NCI-H2227 (cell line): ENCODE data around the gene GLYATL1.

Experiments used
- DNase-seq: peaks from one replicate; lab custom pipeline; 2025; ENCODE audit not compliant: unreplicated experiment; lab: John Stamatoyannopoulos, UW

GLYATL1 gene

DNA sequence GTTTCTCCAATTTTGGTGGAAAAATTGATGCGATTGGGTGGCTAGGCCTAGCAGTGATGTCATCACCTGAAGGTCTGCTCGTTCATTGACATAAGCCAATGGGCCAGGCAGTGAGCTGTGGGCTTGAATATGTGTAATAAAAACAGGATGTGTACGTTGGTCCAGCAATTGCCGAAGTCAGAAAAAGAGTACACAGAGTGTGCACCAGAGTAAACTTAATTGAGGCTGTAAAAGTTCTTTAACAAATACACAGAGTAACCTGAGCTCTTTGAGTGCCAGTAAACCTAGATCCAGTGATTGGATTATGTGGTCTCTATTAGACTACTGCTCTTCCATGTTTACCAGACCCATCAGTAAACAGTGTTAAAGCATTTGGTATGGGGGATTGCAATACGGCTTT, 13.0 kb upstream of the GLYATL1 start:
- DNase-seq = no peak

DNA sequence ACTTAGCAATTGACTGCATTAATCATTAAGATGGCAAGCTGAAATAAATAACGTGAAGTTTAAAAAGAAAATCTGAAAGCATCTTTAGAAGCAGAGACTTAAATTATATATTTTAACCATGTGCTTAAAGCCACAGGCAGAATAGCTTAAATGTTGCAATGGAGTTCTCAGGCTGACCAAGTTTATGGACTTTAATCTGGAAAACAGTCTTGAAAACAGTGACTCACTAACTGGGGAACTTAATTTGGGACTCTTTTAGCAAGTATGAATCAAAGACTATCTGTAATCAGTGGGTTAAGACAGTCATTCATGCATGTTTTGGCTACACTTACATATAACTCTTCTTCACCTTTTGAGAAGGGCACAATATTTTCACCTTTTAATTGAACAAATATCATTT, 12.6 kb upstream of the GLYATL1 start:
- DNase-seq = no peak

DNA sequence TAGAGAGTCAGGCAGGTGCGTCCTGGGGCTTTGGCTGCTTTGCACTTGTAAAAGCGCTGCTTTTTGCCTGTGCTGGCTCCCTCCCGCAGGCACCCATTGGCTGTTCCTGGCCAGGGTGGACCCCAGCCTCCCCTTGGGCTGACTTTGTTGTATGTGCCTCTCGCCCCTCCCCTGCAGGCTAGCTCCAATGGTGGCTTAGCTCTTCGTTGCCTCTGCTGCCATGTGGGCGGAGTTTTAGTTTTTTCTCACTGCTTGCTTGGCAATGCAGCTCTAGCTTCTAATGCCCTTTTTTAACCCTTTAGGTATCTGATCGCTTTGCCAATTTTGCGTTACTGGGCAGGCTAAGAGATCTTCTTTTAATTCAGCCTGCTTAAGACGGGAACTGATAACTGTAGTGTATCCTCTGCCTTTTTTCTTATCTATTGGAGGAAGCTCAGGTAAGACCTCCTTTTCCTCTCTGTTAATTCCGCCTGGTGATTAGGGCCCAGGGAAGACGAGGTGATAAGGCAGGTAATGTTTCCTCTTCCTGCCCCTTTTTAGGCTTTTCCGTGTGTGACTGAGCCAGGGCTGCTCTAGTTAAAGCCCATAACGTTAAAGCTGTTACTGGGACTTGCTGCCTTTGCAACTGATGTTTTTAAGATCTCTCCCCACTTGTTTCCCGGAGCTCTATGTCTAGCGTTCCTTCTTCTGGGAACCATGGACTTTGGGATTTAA, 11.7 kb upstream of the GLYATL1 start:
- peak; percentile 91 for DNase-seq

DNA sequence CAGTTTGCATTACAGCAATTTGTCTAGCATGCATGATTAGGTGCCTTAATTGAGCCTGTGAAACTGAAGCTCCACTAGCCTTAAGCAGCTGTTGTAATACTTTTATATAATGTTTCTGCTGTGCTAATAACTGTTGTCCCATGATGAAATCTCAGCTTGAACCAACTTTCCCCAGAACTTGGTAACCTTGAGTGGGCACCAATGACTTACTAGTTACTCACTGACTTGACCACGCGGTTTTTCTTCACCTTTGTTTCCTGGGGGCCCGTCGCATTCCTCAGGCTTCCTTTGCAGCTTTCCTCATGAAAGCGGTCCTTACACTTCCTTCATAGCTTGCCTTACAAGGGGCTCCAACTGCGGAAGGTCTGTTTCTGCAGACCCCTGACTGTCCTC, 11.2 kb upstream of the GLYATL1 start:
- DNase-seq = no peak

DNA sequence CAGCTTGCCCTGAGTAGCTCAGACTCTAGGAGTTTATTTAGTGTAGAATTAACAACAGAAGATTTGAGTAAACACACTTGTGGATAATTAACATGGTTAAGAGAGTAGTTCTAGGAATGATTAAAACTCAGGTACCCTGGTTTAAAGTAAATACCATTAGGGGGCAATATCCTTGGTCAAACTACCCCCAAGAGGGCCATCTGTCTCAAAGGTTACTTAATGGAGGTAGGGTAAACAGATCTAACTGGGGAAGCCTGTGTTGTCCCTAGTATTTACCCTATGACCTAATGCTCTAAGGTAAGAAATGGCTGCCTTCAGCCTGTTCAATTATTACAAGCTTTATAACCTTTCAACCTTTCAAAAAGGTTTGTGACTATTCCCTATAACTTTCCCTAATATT, 10.6 kb upstream of the GLYATL1 start:
- DNase-seq = no peak

DNA sequence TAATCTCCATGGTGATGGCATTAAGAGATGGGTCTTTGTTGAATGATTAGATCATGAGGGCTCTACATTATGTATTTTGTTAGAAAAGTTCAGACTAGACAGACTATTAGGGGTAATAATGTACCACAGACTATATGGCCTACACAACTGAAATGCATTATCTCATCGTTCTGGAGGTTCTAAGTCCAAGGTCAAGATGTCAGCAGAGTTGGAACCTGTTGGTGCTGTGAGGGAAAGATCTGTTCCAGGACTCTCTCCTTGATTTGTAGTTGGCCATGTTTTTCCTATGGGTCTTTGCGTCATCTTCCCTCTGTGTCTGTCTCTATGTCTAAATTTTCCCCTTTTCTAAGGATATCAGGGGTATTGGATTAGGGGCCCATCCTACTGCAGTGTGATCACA, 8.4 kb upstream of the GLYATL1 start:
- no peak for DNase-seq

DNA sequence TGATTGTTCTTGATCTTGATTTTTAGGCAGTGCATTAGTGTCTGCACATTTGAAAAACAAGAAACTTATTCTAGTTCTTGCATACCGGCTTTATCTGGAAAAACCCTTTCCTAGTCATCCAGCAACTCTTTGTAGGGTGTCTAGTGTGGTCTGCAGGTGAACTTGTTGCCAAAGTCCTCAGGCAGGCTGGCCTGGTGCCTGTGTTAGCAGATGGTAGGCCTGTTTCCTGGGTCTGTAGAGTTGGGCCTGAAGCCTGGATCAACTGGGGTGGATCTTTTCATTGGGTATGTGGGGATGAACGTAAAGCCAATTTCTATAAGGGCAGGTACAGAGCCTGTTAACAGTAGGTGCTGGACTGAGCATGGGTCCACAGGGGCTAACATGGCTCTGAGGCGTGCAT, 5.6 kb upstream of the GLYATL1 start:
- DNase-seq = no peak

DNA sequence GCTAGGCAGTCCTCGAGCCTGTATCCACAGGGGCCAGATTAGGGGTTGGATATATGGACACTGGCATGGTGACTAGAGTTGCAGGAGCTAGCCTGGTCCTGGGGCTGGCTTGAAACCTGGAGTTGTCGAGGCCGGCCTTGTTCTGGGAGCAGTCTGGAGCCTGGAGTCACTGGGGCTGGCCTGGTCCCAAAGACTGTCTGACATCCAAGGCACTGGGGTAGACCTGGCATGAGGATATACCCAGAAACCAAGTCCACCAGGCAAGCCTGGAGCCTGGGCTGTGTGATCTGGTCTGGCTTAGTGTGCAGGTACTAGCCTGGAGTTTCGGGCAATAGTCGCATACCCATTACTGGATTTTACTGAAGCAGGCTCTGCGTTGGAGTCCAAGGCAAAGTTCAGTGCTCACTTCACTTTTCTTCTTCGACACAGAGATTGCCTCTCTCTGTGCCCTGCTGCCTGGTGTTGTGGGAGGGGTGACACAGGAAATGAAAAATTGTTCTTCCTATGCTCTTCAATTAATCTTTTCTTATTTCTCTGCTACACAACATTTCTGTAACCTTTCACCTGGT, 4.3 kb upstream of the GLYATL1 start:
- DNase-seq = no peak

DNA sequence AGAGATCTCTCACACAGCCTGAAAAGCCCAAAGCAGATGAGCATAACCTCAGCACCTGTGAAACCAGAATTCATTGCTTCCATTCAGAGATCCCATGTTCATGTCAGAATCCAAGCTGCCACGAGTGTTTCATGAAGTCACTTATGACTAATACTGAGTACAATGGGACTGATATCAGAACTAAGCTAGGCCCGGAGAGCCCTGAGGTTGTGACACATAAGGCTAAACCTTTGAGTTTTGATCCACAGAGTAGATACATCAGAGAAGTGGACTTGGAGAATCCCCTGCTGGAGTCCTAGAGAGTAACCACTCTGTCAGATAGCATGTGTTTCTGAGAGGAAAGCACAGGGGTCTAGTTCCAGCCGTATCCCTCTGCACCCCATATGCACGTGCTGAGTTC, 890 bp upstream of the GLYATL1 start:
- no peak for DNase-seq

DNA sequence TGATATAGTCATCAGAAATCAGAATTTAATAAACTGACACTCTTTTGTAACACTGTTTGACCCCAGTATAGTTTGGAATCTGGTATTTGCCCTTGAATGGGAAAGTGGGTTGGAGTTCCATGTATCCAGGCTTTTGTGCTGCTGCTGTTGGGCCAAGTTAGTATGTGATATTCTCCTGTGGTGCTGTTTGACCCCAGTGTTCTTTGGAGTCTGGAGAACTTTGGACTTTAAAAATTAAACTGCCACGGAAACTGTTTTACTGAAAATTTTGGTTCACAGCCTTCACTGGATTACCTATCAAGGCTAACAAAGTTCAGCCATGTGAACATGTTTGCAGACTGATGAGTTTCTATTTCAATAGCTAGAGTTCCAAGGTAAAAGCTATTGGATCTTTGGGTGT, 740 bp downstream of the GLYATL1 start:
- DNase-seq = no peak

DNA sequence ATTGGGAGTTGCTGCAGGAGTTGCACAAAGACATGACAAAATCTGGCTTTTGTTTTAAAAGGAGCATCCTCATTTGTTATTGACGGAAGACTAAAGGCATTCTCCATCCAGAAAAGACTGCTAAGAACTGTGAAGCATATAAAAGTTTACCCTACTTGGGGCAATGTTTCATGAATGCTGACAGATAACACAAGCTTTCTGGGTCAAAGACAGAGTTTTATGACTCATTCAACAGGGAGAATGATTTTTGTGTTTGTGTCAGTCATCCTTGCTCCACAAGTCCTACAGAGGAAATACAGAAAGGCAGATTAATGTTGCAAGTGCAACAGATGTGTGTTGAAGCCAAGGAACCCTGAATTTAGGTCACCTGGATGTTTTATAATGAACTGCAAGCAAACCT, 2.5 kb downstream of the GLYATL1 start:
- DNase-seq = no peak

DNA sequence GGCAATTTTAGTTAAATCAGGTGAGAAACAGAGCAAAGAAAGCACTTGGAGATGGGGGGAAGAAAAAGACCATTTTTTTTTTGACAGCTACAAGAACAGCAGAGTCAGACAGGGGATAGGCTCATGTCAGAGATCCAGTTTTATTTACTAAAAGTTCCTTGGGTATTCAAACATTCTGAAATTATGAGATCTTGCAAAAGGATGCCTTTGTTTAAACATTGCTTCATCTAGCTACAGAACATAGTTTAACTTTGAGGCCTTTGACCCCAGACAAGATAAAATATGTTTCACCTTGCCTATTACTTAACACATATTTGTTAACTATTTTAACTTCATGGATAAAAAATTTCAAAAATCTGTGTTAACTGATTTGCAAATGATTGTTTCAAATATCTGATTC, 6.4 kb downstream of the GLYATL1 start:
- no peak for DNase-seq

DNA sequence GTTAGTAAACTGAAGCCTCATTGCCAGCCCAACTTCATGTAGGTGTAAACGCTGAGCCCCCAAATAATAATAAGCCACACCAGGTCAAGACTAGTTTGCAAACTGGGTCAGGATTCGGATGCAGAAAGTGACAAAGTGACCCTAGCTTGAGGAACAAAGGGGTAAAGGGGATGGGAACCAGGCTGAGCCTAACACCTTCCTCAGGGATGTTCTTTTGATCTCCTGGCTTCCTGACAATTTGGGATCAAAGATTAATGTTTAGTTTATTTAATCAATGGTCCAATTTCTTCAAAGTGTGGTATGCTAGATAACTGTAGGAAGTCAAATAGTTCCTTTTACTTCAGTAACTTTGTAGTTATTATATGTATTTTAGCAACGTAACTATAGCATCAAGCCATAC, 9.9 kb downstream of the GLYATL1 start:
- no peak for DNase-seq

DNA sequence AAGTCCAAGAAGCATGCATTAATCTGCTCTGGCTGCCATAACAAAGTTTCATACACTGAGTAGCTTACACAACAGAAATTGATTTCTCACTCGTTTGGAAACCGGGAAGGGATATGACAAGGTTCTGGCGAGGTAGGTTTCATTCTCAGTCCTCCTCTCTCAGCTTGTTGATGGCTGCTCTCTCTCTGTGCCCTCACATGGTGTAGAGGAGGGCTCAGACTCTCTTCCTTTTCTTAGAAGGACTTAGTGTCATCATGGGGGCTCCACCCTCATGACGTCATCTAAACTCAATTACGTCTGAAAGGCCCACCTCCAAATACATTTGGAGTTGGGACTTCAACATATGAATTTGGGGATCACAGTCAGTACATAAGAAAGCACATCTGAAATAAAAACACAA, 18.6 kb downstream of the GLYATL1 start:
- DNase-seq = no peak

DNA sequence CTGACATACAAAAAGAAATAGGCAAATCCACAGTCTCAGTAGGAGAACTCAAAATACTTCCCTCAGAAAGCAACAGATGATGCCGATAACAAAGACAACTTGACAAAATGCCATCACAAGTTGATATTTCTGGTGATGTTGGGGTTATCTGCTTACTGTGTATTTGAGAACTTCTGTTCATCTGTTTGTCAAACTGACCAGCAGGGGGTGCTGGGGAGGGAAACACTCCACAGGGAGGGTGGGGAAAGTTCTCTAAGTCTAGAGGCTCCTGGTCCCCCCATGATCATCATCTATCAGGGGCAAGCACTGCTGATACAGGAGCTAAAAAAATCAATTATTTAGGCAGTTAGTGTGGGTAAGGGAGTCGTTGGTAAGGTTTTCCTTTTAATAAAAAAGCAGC, 19.2 kb downstream of the GLYATL1 start:
- no peak for DNase-seq

DNA sequence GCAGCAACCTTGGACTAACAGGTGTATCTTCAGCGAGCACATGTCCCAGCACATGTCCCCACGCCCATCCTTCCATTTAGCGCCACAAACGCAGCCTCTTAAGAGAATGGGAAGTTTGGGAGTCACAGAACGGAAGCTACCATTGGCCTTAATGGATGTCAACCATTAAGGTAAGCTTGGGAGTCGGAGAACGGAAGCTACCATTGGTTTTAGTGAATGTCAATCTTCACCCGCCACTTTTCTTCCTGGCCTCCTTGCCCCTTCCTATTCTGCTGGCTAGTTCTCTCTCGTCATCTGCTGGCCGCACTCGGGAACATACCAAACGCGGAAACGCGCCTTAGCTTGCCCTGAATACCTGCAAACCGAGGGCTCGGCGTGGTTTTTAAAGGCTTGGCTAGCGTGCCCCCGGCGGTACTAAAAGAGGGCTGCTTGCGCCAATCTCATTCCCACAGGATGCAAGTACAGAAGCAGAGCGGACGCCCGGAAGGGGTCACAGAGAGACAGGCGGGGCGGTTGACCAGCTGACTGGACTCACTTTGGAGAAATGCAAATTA, 24.3 kb downstream of the GLYATL1 start:
- DNase-seq = peak; percentile 43

DNA sequence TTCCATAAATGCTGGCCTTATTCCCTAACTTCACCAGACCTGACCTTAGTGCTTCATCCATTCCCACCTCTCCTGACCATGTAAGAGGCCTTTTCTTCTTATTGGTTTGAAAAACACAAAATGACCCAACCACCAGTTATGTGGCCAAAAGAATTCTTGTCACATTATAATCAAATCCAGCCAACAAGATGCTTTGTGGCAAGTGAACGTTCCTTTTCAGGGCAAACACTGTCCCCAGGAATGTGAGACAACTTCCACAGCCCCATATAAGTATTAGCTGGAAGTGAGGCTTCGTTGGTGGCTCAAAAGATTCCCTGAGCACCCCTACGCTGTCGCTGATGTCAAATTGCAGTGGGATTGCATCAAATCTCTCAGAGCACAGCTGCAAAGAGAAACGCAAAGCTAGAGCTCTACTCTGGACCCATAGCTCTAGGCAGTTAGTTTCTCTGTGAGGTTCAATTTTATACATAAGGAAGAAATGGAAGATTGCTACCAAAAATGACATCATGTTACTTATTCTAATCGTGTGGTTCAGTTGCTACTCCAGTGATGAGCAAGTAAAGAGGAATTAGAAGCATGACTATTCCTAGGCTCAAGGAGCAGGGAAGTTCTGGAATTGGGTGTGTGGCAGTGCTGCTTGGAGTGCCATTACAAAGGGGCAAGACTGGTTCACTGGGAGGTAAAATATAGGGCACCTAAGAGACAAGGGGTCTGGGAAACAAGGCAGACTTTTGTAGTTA, 26.1 kb downstream of the GLYATL1 start:
- no peak for DNase-seq

DNA sequence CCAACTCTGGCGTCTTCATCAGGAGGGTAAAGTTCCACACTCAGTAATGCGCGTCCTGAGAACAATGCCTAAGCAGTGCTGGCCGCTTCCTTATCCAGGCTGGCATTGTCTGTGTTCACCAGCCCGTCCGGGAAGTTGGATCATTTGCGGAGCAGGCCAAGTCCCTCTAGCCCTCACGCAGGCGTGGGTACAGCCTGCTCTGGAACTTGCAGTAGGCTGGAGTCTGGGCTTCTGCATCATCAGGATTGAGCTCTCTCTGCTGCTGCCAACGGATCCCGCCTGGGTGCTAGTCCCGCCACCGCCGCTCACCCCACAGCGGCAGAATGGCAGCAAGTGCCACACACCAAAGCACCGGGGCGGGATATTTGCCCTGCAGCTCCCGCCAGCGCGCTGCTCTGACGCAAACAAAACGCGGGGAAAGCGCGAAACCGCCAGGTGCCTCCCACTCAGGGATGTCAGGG, 29.0 kb downstream of the GLYATL1 start:
- DNase-seq = peak; percentile 56

DNA sequence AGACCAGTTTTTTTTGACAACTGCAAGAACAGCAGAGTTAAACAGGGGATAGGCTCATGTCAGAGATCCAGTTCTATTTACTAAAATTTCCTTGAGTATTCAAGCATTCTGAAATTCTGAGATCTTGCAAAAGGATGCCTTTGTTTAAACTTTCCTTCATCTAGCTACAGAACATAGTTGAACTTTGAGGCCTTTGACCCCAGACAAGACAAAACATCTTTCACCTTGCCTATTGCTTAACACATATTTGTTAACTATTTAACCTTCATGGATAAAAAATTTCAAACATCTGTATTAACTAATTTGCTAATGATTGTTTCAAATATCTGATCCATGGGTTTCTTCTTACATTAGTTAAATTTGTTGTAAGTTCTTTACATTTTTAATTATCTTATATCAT, 38.2 kb downstream of the GLYATL1 start:
- no peak for DNase-seq

DNA sequence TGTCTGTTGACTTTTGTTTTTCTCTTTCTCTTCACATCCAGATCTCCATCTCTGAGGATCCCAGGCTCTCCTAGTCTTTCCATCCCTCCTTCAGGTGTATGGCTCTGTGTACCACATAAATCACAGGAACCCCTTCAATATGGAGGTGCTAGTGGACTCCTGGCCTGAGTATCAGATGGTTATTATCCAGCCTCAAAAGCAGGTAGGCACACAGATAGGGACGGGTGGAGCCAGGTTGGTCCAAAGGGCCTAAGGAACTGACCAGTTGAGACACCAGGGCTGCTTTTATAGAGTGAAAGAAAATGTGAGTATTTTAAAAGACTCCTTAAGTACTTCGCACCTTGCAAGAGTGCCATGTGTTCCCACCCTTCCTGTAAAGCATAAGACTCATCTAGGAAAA, 39.9 kb downstream of the GLYATL1 start:
- DNase-seq = no peak

DNA sequence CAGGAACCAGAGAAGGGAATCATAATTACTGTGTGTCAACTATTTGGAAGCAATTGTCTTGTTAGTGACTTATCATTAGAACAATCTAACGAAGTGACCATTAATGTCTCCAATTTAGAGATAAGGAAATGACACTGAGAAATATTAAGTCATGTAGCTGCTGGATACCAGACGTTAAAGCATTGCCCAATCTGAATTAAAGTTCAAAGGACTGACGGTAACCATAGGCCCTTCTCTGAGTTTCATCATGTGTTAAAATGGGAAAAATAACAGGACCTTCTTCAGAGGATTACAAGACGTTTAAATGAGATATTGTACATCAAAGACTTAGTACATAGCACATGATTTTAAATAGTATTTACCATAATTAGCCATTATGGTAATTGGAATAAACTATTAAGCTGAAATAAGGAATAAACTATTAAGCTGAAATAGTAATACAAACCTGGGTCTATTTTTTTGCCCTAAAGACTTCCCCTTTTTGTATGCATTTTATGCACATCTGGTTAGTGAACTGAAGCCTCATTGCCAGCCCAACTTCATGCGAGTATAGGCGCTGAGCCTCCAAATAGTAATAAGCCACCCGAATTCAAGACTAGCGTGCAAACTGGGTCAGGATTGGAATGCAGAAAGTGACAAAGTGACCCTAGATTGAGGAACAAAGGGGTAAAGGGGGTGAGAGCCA, 41.0 kb downstream of the GLYATL1 start:
- DNase-seq = no peak

DNA sequence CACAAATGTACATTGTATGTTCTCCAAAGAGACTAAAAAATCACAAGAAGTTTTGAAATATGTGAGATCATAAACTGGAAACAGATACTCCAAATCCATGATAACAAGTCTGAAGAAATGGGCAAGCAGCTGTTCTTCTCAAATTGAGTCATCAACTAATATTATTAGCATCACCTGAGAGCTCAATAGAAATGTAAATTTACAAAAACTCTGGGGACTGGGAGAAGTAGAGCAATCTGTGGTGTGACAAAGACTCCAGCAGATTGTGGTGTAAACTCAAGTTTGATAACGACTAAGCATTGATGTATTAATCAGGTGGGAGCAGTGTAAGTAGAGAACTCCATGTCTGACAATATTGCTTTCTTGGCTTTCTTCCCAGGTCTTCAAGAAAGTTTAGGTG, 53.2 kb downstream of the GLYATL1 start:
- no peak for DNase-seq
